Common myeloid progenitor, CD34-positive (primary cell): ENCODE measurements around the gene S100B.

Experiments
- CTCF ChIA-PET: fragments of 350-600 bp; sonication (Branson Sonifier 250); formaldehyde crosslinking; loops from one replicate; lab custom pipeline; 2021; ENCODE audit warnings: antibody characterized with exemption; lab: Charles Lee
- POLR2A ChIA-PET: fragments of 350-600 bp; sonication (Branson Sonifier 250); formaldehyde crosslinking; loops from one replicate; lab custom pipeline; 2021; ENCODE audit warnings: antibody characterized with exemption; lab: Charles Lee
- DNase-seq, 3 donors: peaks; one replicate each; pipeline versions ENCODE4 v3.0.0 to v3.0.0-alpha.2; 2013
- H3K27ac ChIP-seq, 2 experiments: 1 replicate in 1 of 2; 2 replicates in 1 of 2; pipeline ENCODE4 v1.7.0; 2013; ENCODE audit warnings: inconsistent platforms in 2 of 2, low read length in 2 of 2, mild to moderate bottlenecking in 2 of 2, low read depth in 1 of 2, moderate library complexity in 1 of 2; ENCODE audit not compliant: severe bottlenecking in 2 of 2, insufficient read depth in 1 of 2, poor library complexity in 1 of 2
- H3K27me3 ChIP-seq, 5 experiments: replicated peaks in 2 of 5; 1 replicate in 3 of 5; 2 replicates in 2 of 5; pipeline versions ENCODE4 v1.6.1 to v1.7.0; 2013; ENCODE audit warnings: low read length in 4 of 5, mild to moderate bottlenecking in 2 of 5, moderate library complexity in 2 of 5, inconsistent platforms in 1 of 5; ENCODE audit not compliant: insufficient read depth in 5 of 5, control insufficient read depth in 4 of 5
- H3K36me3 ChIP-seq, 4 experiments: 1 replicate in 2 of 4; 2 replicates in 2 of 4; pipeline versions ENCODE4 v1.6.1 to v1.7.0; 2013; ENCODE audit warnings: low read length in 3 of 4, control low read depth in 1 of 4, mild to moderate bottlenecking in 1 of 4; ENCODE audit not compliant: control insufficient read depth in 4 of 4, insufficient read depth in 4 of 4
- H3K4me1 ChIP-seq, 4 experiments: 1 replicate in 3 of 4; 2 replicates in 1 of 4; pipeline versions ENCODE4 v1.6.1 to v1.7.1; 2013; ENCODE audit warnings: low read length in 3 of 4, mild to moderate bottlenecking in 3 of 4, control low read depth in 1 of 4, inconsistent platforms in 1 of 4, moderate library complexity in 1 of 4; ENCODE audit not compliant: control insufficient read depth in 4 of 4, insufficient read depth in 4 of 4; ENCODE audit errors: control extremely low read depth in 1 of 4
- H3K4me3 ChIP-seq, 7 experiments: 1 replicate in 4 of 7; 2 replicates in 3 of 7; pipeline versions ENCODE4 v1.5.1 to v1.7.0; 2013; ENCODE audit warnings: mild to moderate bottlenecking in 7 of 7, low read length in 6 of 7, moderate library complexity in 6 of 7, inconsistent platforms in 2 of 7, low read depth in 2 of 7, control low read depth in 1 of 7; ENCODE audit not compliant: insufficient read depth in 4 of 7, control insufficient read depth in 1 of 7; ENCODE audit errors: extremely low read depth in 1 of 7
- H3K9me3 ChIP-seq, 5 experiments: 1 replicate in 4 of 5; 2 replicates in 1 of 5; pipeline versions ENCODE4 v1.6.1 to v1.7.1; 2013; ENCODE audit warnings: low read length in 4 of 5, mild to moderate bottlenecking in 2 of 5, inconsistent platforms in 1 of 5, low read depth in 1 of 5, moderate library complexity in 1 of 5; ENCODE audit not compliant: control insufficient read depth in 4 of 5, insufficient read depth in 2 of 5; ENCODE audit errors: control extremely low read depth in 1 of 5
- WGBS: methylation state at CpG from one replicate; pipeline ENCODE4 v1.1.5; 2013; ENCODE audit not compliant: insufficient coverage; 5-methylcytosine and 5-hydroxymethylcytosine counted together

S100B gene

DNA sequence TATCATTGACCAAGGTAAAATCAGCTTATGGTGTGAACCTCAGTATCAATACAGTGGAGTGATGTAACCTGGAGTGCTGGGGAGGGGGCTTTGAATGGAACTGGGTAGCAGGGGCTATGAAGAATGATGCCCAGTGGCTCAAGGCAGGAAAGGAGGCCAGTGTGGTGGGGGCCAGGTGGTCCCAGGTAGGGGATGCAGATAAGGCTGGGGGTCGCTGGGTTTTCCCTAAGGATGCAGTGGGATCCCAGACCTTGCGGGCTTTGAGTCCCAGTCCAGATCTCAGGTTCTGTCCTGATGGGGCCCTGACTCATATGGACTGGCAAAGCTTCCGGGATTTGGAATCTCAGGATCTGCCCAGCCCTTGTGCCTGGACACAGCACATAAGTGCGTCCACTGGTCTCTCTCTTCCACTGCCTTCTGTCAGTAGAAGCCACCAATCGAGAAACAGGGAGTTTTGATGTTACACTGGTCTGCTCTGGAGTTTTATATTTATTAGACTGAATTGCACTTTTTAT lies 52.0 kb downstream of the S100B start:
- Histone ChIP-seq H3K4me1 (peaks cover 7 to 34% (median 24%) of the 10 kb centered on the region in 4 experiments), H3K36me3 (peaks cover 0 to 61% (median 45%) of the 10 kb centered on the region in 4 experiments), H3K27me3 (no peaks in the 10 kb centered on the region), H3K9me3 (peaks cover 0 to 7% (median 4%) of the 10 kb centered on the region in 5 experiments), H3K27ac (peak overlapping the region; percentile 34 to 79), H3K4me3 (peak overlapping the region in 4 of 7 experiments; percentile 33 to 77 (median 54))
- ChIA-PET CTCF (interaction anchor here (0.9 to 2.4 kb wide), 7 partner anchors 16 to 100 kb away, joined by 3 to 27 read pairs (median 3); partner anchors contain the start of gene PRMT2), POLR2A (interaction anchor here (0.6 kb wide), 2 partner anchors 82 to 83 kb away, joined by 3 to 5 read pairs; partner anchors contain the start of gene PRMT2)
- whole genome bisulfite sequencing = 92% methylated on average over 5 of the region's 5 CpGs
- no peak for DNase-seq

DNA sequence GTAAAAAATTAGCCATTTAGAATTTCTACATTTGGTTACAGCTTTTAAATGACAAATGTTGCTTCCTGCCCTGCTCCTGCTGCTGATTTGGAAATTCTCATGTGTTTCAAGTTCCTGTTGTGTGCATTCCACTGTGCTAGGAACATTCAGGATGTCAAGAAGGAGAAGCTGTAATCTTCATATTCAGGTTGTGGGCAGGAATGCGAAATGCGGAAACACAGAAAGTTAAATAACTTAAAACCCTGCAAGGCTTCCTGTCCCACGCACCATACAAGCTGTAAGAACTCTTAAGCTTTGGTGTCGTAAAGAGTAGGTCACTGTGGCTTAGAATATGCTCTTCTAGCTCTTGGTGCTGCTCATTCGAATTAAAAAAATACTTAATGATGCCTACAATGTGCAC lies 52.6 kb downstream of the S100B start:
- CTCF ChIA-PET = interaction anchor here (0.7 to 2.4 kb wide), 11 partner anchors 11 to 101 kb away, joined by 3 to 27 read pairs (median 3); partner anchors contain the start of gene PRMT2
- POLR2A ChIA-PET = interaction anchor here (0.6 kb wide), 1 partner anchor 83 kb away, joined by 5 read pairs; the partner anchor contains the start of gene PRMT2
- Histone ChIP-seq H3K36me3 (peaks cover 0 to 61% (median 43%) of the 10 kb centered on the region in 4 experiments), H3K4me1 (peaks cover 7 to 34% (median 24%) of the 10 kb centered on the region in 4 experiments), H3K27ac (peak overlapping the region; percentile 34 to 79), H3K27me3 (no peaks in the 10 kb centered on the region), H3K9me3 (peaks cover 0 to 9% (median 5%) of the 10 kb centered on the region in 5 experiments), H3K4me3 (peak overlapping the region in 6 of 7 experiments; percentile 33 to 77 (median 54))
- DNase-seq = peak; percentile 47 to 86 (median 80)
- 0% methylated on average over 3 of the region's 5 CpGs for WGBS

DNA sequence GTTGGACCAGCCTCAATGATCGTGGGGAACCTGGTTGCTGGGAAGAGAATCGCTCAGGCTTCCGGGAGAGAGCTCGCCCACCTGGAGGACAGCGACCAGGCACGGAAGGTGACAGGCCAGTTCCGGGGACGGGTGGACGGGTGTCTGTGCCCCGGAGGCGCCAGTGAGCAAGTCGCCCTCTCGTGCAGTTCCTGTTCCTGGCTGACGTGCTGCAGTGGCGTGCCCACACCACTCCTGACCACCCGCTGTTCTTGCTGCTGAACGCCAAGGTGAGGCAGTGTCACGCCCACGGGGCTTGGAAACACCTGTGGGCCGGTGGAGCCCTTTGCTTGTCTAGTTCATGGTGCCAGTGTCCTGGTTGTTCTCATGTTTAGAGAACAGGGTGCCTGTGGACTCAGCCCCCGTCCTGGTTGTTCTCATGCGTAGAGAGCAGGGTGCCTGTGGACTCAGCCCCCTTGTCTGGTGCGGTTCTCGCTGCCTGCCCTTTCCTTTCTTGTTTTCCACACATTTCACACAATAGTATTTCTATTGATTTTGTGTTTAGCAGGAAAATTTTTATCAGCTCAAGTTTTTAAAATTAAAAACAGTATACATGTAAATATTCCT lies 53.1 kb downstream of the S100B start:
- H3K36me3 ChIP-seq = peaks cover 0 to 60% (median 43%) of the 10 kb centered on the region in 4 experiments
- DNase-seq = peak; percentile 31 to 75 (median 62)
- peak overlapping the region; percentile 34 to 79 for H3K27ac ChIP-seq
- peaks cover 0 to 9% (median 5%) of the 10 kb centered on the region in 5 experiments for H3K9me3 ChIP-seq
- no peaks in the 10 kb centered on the region for H3K27me3 ChIP-seq
- ChIA-PET CTCF (interaction anchor here (0.7 to 2.4 kb wide), 15 partner anchors 11 to 104 kb away, joined by 3 to 27 read pairs (median 3); partner anchors contain the start of gene PRMT2), POLR2A (no interaction called here)
- H3K4me1 ChIP-seq = peaks cover 7 to 34% (median 24%) of the 10 kb centered on the region in 4 experiments
- WGBS = 22% methylated on average over 19 of the region's 24 CpGs
- H3K4me3 ChIP-seq = peak overlapping the region in 5 of 7 experiments; percentile 51 to 77 (median 60)

DNA sequence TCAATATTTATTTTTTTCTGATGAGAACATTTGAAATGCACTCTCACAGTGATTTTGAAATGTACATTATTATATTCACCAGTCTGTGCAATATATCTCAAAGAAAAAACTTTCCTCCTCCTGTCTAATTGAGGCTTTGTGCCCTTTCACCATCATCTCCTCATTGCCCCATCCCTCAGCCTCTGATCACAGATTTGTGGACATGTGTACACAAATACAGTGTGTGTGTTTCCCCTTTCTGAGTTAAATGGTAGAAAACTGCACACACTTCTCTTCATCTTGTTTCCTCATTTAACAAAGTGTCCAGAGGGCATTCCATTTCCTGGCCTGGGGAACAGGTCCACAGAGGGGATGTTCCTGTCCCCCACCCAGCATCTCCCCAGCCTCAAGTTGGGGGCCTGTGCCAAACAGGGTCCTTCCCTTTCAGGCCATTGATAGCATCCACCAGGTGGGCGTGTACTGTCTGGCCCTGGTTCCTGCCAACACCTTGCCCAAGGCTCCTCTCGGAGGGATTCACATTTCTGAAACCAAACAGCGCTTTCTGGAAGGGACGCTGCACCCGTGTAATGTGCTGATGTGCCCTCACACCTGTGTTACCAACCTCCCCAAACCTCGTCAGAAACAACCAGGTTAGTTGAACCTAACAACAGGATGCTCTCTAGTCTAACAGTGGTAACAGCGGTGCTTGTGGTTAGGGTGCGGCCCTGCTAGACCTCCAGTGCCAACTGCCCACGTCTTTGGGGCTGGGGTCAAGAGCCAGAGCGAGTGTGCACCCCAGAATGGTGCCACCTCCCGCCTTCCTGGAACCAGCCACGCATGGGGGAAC lies 54.6 kb downstream of the S100B start:
- POLR2A ChIA-PET = no interaction called here
- no peak overlapping the region for H3K4me3 ChIP-seq
- CTCF ChIA-PET = interaction anchor here (1.2 to 1.3 kb wide), 2 partner anchors 89 to 105 kb away, joined by 3 to 5 read pairs; no protein-coding TSS in a partner anchor
- WGBS = 84% methylated on average over 11 of the region's 12 CpGs
- H3K27me3 ChIP-seq = no peaks in the 10 kb centered on the region
- peaks cover 7 to 34% (median 24%) of the 10 kb centered on the region in 4 experiments for H3K4me1 ChIP-seq
- H3K27ac ChIP-seq = no peak overlapping the region
- H3K9me3 ChIP-seq = peaks cover 0 to 9% (median 5%) of the 10 kb centered on the region in 5 experiments
- H3K36me3 ChIP-seq = peaks cover 4 to 62% (median 49%) of the 10 kb centered on the region in 4 experiments
- DNase-seq = peak in 1 of 3 donors; percentile 6

DNA sequence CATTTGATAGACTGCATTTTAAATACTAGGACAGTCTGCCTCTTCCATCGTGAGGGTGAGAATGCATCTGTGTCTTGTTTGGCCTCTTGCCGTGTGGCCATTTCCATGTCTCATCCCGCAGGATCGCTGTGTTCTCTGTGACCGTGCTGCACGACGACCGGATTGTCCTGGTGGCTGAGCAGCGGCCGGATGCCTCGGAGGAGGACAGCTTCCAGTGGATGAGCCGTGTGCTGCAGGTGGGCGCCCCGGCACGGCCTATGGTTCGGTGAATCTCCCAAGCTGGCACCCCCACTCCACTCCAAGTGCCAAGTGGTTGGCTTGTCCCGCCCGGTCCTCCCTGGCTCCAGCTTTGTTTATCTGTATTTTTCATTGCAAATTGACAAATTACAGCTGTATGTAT lies 55.2 kb downstream of the S100B start:
- ChIA-PET POLR2A (no interaction called here), CTCF (interaction anchor here (1.2 kb wide), 1 partner anchor 90 kb away, joined by 5 read pairs; no protein-coding TSS in a partner anchor)
- DNase-seq = no peak
- no peak overlapping the region for H3K4me3 ChIP-seq
- no peak overlapping the region for H3K27ac ChIP-seq
- peaks cover 4 to 62% (median 50%) of the 10 kb centered on the region in 4 experiments for H3K36me3 ChIP-seq
- 98% methylated on average over 16 of the region's 18 CpGs for WGBS
- H3K9me3 ChIP-seq = peaks cover 0 to 9% (median 5%) of the 10 kb centered on the region in 5 experiments
- peaks cover 7 to 34% (median 24%) of the 10 kb centered on the region in 4 experiments for H3K4me1 ChIP-seq
- H3K27me3 ChIP-seq = no peaks in the 10 kb centered on the region
